Type B pancreatic cell (in vitro differentiated cells): ENCODE measurements around the gene FERMT3. TPM values are rescaled to one million over a fixed set of nuclear protein-coding genes. Genes with fewer than 3 reads are reported as not detected.

Source experiments
- DNase-seq: peaks from one replicate; pipeline ENCODE4 v3.0.0; 2021; ENCODE audit warnings: mixed read lengths; ENCODE audit not compliant: unreplicated experiment; ENCODE audit errors: extremely low spot score
- H3K27ac Mint-ChIP-seq: 2 replicates; pipeline ENCODE4 v1.8.0; 2021; ENCODE audit warnings: mild to moderate bottlenecking, mixed read lengths
- H3K27me3 Mint-ChIP-seq: 2 replicates; pipeline ENCODE4 v1.8.0; 2021; ENCODE audit warnings: mixed read lengths
- H3K36me3 Mint-ChIP-seq: 2 replicates; pipeline ENCODE4 v1.8.0; 2021; ENCODE audit warnings: mixed read lengths
- H3K4me1 Mint-ChIP-seq: one replicate; pipeline ENCODE4 v1.8.0; 2021; ENCODE audit warnings: mixed read lengths; ENCODE audit not compliant: unreplicated experiment
- H3K4me3 Mint-ChIP-seq: 2 replicates; pipeline ENCODE4 v1.8.0; 2021; ENCODE audit warnings: mild to moderate bottlenecking, mixed read lengths
- H3K9me3 Mint-ChIP-seq: 2 replicates; pipeline ENCODE4 v1.8.0; 2021; ENCODE audit warnings: mixed read lengths
- CTCF ChIP-seq: fragments of 200-600 bp; sonication (generic); conservative IDR thresholded peaks from 2 replicates; pipeline ENCODE4 v1.5.0; 2021; ENCODE audit warnings: antibody characterized with exemption, mild to moderate bottlenecking
- total RNA-seq: library from RNA; stranded (reverse); gene quantifications from 2 replicates; pipeline ENCODE4 v1.2.1, GENCODE V29; 2021; ENCODE audit warnings: low replicate concordance

Gene FERMT3
- total RNA-seq, 1 donor from 2014 or later = 3.5 TPM

- TF ChIP-seq CTCF = no peak
- Mint-ChIP-seq H3K36me3 (peaks cover 7% of the 10 kb centered on the region), H3K27me3 (no peaks in the 10 kb centered on the region), H3K9me3 (no peaks in the 10 kb centered on the region), H3K4me3 (no peak overlapping the region), H3K27ac (no peak overlapping the region), H3K4me1 (peaks cover 3% of the 10 kb centered on the region)
- DNase-seq = no peak
Observed at GRCh38 chr11:64209563-64209843, 3.0 kb downstream of the FERMT3 start.

GRCh38 chr11:64210301-64211020 lies 3.9 kb downstream of the FERMT3 start:
- Mint-ChIP-seq H3K27ac (no peak overlapping the region), H3K36me3 (peaks cover 8% of the 10 kb centered on the region), H3K4me1 (no peaks in the 10 kb centered on the region), H3K4me3 (no peak overlapping the region), H3K27me3 (no peaks in the 10 kb centered on the region), H3K9me3 (no peaks in the 10 kb centered on the region)
- no peak for TF ChIP-seq CTCF
- no peak for DNase-seq

DNA sequence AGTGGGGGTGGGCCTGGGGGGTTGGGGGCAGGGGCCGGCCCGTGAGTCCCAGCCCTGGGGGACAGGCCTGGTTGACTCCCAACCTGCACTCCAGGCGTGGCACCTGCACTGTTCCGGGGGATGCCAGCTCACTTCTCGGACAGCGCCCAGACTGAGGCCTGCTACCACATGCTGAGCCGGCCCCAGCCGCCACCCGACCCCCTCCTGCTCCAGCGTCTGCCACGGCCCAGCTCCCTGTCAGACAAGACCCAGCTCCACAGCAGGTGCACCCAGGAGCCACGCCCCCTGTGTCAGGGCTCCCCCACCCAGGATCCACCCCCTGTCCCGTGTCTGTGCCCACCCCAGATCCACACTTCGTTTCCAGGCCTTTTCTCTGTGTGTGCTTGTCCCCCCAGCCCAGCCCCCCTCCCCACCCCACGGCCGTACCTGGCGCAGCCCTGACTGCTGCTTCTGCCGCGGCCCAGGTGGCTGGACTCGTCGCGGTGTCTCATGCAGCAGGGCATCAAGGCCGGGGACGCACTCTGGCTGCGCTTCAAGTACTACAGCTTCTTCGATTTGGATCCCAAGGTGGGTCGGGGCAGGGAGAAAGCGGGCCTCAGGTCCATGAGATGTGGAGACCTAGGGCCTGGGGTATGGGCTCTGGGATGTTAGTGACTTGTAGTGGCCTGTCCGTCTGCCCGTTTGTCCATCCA lies 4.8 kb downstream of the FERMT3 start:
- Mint-ChIP-seq H3K4me3 (no peak overlapping the region), H3K4me1 (no peaks in the 10 kb centered on the region), H3K9me3 (no peaks in the 10 kb centered on the region), H3K36me3 (peaks cover 8% of the 10 kb centered on the region), H3K27me3 (no peaks in the 10 kb centered on the region), H3K27ac (no peak overlapping the region)
- no peak for TF ChIP-seq CTCF
- DNase-seq = no peak

DNA sequence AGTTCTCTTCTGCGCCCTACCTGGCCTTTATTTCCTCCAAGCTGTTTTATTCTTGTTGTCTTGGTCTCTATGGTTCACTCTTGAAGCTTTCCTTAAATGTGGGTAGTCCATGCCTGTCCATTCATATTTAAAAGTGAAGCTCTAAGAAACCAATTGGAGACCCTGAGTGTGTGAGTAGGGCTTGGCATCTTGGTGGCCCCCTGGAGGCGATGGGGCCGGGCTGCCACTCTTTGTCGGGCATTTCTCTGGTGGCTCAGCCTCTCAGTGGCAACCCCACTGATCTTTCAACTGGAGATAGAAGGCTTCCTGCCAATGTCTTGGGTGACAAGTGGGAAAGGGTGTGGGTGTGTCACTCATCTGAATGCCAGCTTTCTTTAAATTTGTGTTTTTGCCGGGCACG lies 10.4 kb downstream of the FERMT3 start:
- no peak for DNase-seq
- no peaks in the 10 kb centered on the region for H3K27me3 Mint-ChIP-seq
- TF ChIP-seq CTCF = no peak
- H3K27ac Mint-ChIP-seq = no peak overlapping the region
- no peaks in the 10 kb centered on the region for H3K9me3 Mint-ChIP-seq
- H3K4me1 Mint-ChIP-seq = no peaks in the 10 kb centered on the region
- H3K4me3 Mint-ChIP-seq = no peak overlapping the region
- peaks cover 8% of the 10 kb centered on the region for H3K36me3 Mint-ChIP-seq

GRCh38 chr11:64218628-64219353 lies 12.3 kb downstream of the FERMT3 start:
- H3K27ac Mint-ChIP-seq = no peak overlapping the region
- no peak overlapping the region for H3K4me3 Mint-ChIP-seq
- peaks cover 4% of the 10 kb centered on the region for H3K36me3 Mint-ChIP-seq
- TF ChIP-seq CTCF = no peak
- no peaks in the 10 kb centered on the region for H3K27me3 Mint-ChIP-seq
- no peaks in the 10 kb centered on the region for H3K4me1 Mint-ChIP-seq
- H3K9me3 Mint-ChIP-seq = no peaks in the 10 kb centered on the region
- no peak for DNase-seq
